ENCODE measurements around the gene FIBP.
"Not testable (repeated sequence)": the region's sequence is repeated elsewhere in the genome, so short reads cannot be mapped to it uniquely, and the experiment has no call there.

The FIBP gene

DNA sequence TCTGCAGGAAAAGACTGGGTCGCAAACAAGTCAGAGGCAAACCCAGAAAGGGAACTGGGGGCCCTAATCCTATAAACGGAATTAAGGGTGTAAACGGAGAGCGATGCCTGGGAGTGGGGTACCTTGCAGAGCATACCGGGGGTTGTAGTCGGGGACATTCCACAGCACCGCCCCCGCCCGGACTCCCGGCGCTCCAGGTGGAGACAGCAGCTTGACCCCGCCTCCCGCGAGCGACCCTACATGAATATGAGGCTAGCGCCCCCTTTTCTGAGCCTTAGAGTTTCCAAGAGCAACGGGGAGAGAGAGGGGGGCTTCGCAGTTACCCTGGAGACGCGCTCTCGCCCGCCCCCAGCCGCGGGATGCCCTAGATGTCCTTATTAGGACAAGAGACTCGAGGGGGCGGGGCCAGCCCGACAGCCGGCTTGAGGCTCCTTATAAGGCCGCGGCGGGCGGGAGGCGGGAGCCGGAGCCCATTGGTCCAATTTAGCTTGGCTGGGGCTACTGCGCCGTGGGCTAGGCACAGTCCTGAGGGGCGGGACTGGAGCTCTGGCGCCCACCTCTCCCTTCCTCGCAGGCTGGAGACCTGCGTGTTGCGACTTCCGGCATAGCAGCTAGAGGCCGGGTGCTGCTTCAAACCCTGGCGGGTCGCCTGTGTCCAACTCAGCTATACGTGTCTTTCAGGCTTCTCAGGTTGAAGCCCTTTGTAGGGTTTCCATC lies 29.0 kb downstream of the FIBP start:
- DNase-seq (ENCODE audit: low spot score), result peak; percentile 95

GRCh38 chr11:65858681-65859087 lies 29.6 kb downstream of the FIBP start:
- no peak for DNase-seq (ENCODE audit: low spot score)

DNA sequence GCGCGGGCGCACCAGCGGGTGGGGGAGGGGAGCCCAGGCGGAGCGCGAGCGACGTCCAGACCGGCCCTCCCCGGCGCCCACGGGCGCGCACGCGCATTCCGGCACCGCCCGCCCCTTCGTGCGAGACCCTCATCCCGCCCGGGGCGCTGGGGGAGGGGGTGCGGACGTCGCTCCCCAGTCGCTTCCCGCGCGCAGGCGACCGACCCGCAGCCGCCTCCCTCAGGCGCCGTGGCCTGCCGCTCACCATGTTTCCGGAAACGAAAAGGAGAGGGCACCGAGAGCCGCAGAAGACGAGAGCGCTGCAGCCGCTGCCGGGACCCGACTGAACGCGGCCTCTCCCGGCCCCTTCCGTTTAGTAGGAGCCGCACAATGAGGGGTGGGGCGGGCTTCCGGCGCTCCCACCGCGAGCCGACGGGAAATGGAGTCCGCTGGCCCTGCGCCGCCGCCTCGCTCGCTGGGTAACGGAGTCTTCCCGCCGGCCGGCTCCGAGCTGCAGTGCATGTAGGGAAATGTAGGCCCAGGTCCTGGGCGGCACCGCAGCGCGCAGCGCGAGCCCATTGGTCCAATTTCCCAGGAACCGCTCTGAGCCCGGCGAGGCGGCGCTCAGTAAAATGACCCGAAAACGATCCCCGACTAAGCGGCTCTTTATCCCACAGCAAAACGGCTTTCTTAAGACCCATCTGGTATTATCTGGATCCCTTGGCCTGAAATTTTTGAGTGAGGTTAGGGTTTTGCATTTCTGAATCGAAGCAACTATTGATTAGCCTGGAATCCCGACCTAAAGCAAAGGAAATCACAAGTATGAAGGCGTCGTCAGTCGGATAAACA lies 30.2 kb downstream of the FIBP start, which contains the start of gene CFL1:
Gene CFL1, minus strand, starts transcription at position 328 of the 828 bp plus-strand sequence. Its CDS starts 81 bp downstream, at position 247.
- DNase-seq (ENCODE audit: low spot score), result peak; percentile 93

DNA sequence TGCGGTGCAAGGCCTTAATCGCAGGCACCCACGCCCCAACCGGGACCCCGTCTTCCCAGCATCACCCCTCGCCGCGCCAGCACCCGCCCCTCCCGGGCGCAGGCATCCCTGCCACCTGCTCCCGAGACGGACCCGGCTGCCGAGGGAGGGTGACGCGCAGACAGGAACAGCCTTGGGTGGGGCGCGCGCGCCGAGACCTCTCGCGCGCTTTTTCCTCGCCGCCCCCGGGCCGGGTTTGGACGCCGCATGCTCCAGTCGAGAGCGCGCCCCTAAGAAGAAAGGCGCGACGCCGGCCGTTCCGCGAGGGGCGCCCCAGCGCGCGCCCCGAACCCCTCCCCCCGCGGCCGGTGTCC lies 30.8 kb downstream of the FIBP start:
- no peak for DNase-seq (ENCODE audit: low spot score)

DNA sequence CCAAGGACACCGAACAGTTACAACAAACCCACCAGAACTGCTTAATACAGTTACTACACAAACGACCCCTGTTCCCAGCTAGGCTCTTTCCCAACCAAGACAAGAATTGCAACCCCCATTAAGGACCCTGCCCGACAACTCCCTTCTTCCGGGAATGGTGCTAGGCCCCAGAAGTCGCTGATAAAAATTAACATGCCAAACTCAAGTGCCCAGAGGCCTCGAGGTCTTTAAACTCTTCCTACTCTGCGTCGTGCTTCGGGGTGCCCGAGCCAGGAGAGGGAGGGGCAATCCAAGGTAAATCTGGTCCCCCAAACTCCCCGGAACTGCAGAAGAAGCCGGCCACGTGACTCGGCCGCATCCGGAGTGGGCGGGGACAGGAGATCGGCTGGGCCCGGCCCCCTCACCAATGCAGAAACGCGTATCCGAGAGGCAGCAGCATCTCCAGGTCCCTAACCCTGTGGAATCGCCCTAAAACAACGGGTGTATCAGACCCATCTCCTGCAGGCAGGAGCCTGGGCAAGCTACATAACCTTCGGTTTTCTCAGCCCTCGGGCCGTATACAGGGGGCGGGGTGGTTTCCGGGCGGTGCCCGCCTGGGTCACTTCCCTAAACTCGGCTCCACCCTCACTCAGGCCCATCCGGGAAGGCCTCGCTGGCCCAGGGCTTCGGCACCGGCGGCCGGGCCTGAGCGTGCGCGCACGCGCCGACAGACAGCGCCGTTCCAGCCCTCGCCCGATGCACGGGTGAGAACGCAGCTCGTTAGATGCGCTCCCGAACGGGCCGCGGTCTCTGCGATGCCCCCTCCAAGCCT lies 31.4 kb downstream of the FIBP start:
- peak; percentile 74 for DNase-seq (ENCODE audit: low spot score)

DNA sequence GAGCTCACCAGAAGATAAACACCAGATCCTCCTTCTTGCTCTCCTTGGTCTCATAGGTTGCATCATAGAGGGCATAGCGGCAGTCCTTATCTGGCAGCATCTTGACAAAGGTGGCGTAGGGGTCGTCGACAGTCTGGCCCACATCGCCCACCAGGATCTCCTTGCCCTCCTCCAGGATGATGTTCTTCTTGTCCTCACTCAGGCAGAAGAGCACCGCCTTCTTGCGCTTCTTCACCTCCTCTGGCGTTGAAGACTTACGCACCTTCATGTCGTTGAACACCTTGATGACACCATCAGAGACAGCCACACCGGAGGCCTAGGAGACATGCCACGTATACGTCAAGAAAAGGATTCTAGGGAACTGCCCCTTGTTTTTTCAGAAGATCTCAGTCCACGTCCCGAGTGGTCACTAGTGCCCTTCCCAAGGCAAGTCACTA lies 32.3 kb downstream of the FIBP start:
- DNase-seq (ENCODE audit: low spot score), result no peak

DNA sequence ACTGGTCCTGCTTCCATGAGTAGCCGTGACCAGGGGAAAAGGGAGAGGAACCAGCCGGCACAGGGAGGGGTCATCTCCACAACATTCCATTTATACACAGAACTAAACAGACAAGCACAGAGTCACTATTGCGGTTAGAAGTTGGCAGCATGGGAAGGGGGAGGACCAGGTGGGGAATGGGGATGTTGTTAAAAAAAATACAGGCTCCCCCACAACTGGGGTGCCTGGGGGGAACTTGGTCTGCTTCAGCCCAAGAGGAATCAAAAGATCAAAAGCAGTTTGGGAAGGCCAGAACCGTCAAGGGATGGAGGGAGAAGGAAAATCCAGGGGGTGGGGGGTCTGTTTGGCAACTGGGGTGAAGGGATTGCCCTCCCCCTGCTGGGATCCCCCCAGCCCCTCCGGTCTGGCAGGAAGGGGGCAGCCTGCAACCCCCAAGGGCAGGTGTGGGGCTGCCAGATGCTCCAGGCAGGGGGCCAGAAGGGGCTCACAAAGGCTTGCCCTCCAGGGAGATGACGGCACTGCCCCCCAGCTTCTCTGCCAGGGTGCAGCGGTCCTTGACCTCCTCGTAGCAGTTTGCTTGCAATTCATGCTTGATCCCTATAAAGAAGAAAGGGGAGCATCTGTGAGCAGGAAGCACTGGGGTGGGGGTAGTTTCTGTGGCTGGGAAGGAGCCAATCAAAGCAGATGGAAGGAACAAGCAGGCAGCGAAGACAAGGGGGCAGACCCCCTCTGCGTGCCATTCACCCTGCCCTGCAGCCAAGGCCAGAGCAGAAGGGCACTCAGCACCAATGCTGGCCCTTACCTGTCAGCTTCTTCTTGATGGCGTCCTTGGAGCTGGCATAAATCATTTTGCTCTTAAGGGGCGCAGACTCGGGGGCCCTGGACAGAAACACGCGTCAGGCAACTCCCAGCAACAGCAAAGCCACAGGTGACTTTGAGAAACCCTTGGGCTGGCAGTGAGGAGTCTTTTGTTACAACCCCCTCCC lies 33.1 kb downstream of the FIBP start:
- DNase-seq (ENCODE audit: low spot score), result no peak

DNA sequence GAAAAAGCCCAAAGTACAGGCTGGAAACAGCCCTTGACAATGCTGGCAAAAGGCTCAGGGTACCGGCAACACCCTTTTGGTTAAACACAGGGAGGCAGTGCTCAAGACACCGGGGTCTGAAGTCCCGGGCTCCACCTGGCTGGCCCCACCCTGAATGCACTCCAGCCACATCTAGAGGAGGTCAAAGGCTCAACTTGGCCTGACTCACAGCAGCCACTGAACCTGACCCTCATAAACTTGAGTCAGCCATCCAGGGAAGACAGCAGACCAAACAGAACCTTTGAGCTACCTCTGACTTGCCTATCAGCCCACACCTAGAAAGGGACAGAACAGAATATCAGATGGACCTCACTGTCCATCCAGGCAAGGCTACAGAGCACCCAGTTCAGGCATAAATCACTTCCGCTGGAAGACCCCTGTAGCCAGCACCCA lies 34.1 kb downstream of the FIBP start:
- no peak for DNase-seq (ENCODE audit: low spot score)

GRCh38 chr11:65853246-65853979 lies 34.9 kb downstream of the FIBP start:
- DNase-seq (ENCODE audit: low spot score), result no peak

- no peak for DNase-seq (ENCODE audit: low spot score)
Measured at GRCh38 chr11:65852508-65853245, 35.6 kb downstream of the FIBP start.

DNA sequence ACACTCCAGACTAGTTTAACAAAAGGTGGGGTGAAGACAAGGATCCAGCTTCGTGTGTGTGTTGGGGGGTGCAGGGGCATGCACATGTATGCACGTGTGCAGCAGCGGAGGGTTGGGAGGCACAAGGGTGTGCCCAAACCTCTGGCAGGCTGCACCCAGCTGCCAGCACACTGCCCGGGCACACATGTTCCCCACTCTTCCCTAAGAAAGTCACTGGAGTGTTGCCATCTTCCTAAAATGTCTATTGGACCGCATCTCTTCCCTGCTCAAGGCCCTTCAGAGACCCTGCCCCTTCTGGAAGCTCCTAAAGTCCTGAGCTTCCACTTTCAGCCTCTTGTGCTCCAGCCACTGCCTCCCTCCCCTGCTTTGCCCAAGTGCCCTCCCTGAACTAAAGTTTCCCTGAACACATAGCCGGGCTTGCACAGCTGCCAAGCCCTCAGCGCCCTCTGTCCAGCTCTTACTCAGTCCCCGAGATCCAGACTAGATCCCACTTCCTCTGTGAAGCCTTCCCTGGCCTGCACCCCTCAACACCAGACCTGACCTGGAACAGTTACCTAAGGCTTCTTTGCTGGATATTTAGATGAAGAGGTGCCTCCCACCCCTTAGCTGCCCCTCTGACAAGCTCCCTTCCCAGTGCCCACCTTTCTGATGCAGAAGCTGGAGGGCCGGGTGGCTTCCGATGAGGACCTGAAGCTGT lies 36.3 kb downstream of the FIBP start:
- DNase-seq (ENCODE audit: low spot score), result no peak

DNA sequence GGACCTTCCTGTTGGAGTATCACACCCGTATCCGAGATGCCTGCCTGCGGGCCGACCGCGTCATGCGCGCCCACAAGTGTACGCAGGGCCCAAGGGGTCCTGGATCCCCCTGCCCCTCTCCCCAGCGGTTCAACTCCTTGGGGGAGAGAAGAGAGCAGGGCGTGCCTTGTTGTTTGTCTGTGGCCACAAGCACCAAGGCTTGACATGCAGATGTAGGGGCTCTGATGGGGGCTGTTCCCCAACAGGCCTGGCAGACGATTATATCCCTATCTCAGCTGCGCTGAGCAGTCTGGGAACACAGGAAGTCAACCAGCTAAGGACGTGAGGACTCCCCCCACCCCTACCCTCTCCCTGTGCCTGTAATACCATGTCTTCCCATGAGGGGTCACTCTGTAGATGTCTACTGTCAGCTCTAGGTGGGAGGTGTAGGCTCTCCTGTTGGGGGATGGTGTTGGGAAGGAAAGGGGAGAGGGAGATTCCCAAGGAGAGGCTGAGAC lies 37.1 kb downstream of the FIBP start:
- no peak for DNase-seq (ENCODE audit: low spot score)

DNA sequence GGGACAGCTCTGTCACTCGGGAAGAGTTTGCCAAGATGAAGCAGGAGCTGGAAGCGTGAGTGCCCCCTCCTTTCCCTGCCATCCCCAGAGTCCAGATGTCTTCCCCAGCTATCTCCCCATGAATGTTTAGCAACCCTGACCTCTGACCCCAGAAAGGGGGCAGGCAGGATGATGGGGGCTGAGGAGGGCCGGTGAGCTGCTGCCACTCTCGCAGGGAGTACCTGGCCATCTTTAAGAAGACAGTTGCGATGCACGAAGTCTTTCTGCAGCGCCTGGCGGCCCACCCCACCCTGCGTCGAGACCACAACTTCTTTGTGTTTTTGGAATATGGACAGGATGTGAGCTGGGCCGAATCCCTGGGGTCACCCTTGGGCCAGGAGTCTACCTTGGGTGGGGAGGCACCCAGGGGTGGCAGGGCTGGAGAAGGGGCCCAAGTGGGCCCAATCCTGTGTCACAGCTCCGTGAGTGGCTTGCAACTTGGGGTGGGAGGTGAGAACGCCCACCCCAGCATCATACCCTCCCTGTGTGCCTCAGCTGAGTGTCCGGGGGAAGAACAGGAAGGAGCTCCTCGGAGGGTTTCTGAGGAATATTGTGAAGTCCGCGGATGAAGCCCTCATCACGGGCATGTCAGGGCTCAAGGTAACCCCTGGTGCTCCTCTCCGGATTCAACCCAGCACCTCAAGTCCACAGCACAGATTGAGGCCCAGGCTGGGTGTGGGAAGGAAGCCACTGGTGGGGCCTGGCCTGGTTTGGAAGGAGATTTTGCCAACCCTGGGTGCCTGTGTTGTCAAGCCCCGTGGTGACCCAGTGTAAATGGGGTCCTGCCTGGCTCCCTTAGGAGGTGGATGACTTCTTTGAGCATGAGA lies 37.8 kb downstream of the FIBP start:
- no peak for DNase-seq (ENCODE audit: low spot score)

GRCh38 chr11:65849771-65850216 lies 38.5 kb downstream of the FIBP start:
- DNase-seq (ENCODE audit: low spot score), result no peak

DNA sequence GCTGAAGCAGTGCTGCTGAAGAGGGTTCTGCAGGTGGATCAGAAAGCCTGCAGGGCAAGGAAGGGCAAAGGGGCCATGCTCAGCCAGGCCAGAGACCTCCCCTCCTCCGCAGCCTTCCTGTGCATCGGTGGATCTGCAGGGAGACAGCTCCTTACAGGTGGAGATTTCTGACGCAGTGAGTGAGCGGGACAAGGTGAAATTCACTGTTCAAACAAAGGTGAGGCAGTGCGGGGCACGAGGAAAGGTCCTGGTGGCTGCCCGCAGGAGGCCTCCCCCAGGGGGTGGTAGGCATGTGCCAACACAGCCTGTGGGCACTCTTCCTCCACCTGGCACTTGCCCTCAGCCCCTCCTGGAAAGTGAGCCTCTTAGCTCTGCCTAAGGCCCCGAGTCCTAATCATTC lies 38.9 kb downstream of the FIBP start:
- DNase-seq (ENCODE audit: low spot score), result no peak

DNA sequence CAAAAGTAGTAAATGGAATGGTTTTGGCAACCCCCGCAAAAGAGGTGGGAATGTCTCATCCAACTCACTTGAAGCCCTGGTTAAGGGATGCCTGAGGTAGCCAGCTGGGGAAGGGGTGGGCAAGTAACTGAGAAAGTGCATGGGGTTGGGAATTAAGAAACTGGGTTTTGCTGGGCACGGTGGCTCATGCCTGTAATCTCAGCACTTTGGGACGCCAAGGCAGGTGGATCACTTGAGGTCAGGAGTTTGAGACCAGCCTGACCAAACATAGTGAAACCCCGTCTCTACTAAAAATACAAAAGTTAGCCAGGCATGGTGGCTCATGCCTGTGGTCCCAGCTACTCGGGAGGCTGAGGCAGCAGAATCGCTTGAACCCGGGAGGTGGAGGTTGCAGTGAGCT lies 39.6 kb downstream of the FIBP start:
- DNase-seq (ENCODE audit: low spot score), result not testable (repeated sequence)

DNA sequence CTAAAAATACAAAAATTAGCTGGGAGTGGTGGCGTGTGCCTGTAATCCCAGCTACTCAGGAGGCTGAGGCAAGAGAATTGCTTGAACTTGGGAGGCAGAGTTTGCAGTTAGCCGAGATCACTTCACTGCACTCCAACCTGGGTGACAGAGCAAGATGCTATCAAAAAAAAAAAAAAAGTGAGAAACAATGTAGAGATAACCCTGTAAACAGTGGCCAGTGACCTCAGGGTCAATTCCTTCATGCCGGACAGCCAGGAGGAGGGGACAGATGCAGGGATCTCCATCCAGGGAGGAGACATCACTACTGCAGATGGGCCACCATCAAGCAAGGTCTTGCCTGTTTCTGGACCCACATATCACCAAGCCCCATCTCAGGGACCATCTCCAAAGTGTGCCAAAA lies 40.5 kb downstream of the FIBP start:
- DNase-seq (ENCODE audit: low spot score), result no peak
